Aorta (tissue), 5 donors: ENCODE measurements around the gene P2RX1. TPM values are rescaled to one million over a fixed set of nuclear protein-coding genes. Genes with fewer than 3 reads are reported as not detected.

Experiments
- ATAC-seq: fragments of 200-7000 bp; cut with Tn5 transposase; one replicate; pipeline ENCODE4 v1.9.1; 2022; ENCODE audit warnings: moderate library complexity; ENCODE audit not compliant: low FRiP score
- DNase-seq, 2 donors: peaks; one replicate each; pipeline ENCODE4 v3.0.0-alpha.2; 2020
- H3K27ac ChIP-seq, 2 donors: one replicate each; pipeline ENCODE4 v1.5.1; 2013; ENCODE audit warnings: low read length in 2 of 2, mild to moderate bottlenecking in 2 of 2, moderate library complexity in 2 of 2, control low read depth in 1 of 2, inconsistent platforms in 1 of 2, low read depth in 1 of 2
- H3K27me3 ChIP-seq, 2 donors: one replicate each; pipeline ENCODE4 v1.6.1; 2013; ENCODE audit warnings: control low read depth in 1 of 2, low read length in 1 of 2, mild to moderate bottlenecking in 1 of 2, moderate library complexity in 1 of 2; ENCODE audit not compliant: insufficient read depth in 2 of 2, control insufficient read depth in 1 of 2
- H3K36me3 ChIP-seq, 2 donors: one replicate each; pipeline ENCODE4 v1.6.1; 2013; ENCODE audit warnings: control low read depth in 1 of 2, low read length in 1 of 2, mild to moderate bottlenecking in 1 of 2; ENCODE audit not compliant: insufficient read depth in 2 of 2, control insufficient read depth in 1 of 2
- H3K4me1 ChIP-seq, 2 donors: one replicate each; pipeline ENCODE4 v1.6.1; 2013; ENCODE audit warnings: low read length in 2 of 2, control low read depth in 1 of 2, mild to moderate bottlenecking in 1 of 2, moderate library complexity in 1 of 2; ENCODE audit not compliant: insufficient read depth in 2 of 2, control insufficient read depth in 1 of 2
- H3K4me3 ChIP-seq, 2 donors: one replicate each; pipeline ENCODE4 v1.5.1; 2013; ENCODE audit warnings: low read length in 2 of 2, control low read depth in 1 of 2, mild to moderate bottlenecking in 1 of 2
- H3K9me3 ChIP-seq: one replicate; pipeline ENCODE4 v1.6.1; 2013; ENCODE audit warnings: mild to moderate bottlenecking, low read length; ENCODE audit not compliant: control insufficient read depth
- WGBS, 2 donors: extraction: QIAGEN DNeasy Blood & Tissue Kit; methylation state at CpG; one replicate each; pipeline ENCODE4 v1.1.7; 2013; 5-methylcytosine and 5-hydroxymethylcytosine counted together
- intact Hi-C, 2 donors: fragments of 100-400 bp; cut with DNase I; formaldehyde crosslinking; loops; one replicate each; pipeline versions ENCODE4 v1.14.2 to v1.15.0; 2022
- polyA plus RNA-seq, 2 donors: library from polyadenylated mRNA; stranded (reverse); fragments of 200-250 nt; gene quantifications; one replicate each; pipeline ENCODE4 v1.2.3, GENCODE V29; 2013
- total RNA-seq, 2 donors: library from RNA; stranded (reverse); fragmentation: NEBNext Ultra II Directional; extraction: Animal tissue kit (Norgen Biotek cat#: 25700); gene quantifications; one replicate each; pipeline ENCODE4 v1.2.1, GENCODE V29; 2021
- donor health status: healthy with polysubstance abuse.
- donor health status: Bipolar disorder and iron deficiency.
- donor health status: DM: no; HTN: no; CAD: no.
- donor health status: DM: no; HTN: no; CAD: no.
- donor health status: DM: yes; HTN: yes; CAD: no.

Gene P2RX1
- total and polyA plus RNA-seq, 4 donors, result 0.50 to 4.7 (median 2.6) TPM

- H3K9me3 ChIP-seq, result no peaks in the 10 kb centered on the region
- DNase-seq, result no peak
- H3K4me1 ChIP-seq, result no peaks in the 10 kb centered on the region
- 45 to 51% methylated on average over 16 to 17 of the region's 17 CpGs for WGBS, 2 donors
- no peak for ATAC-seq
- H3K27ac ChIP-seq, result peak overlapping the region in 1 of 2 donors; percentile 52
- H3K36me3 ChIP-seq, result no peaks in the 10 kb centered on the region
- no peaks in the 10 kb centered on the region for H3K27me3 ChIP-seq
- intact Hi-C loops, result no loop called here
- no peak overlapping the region for H3K4me3 ChIP-seq
Measured at GRCh38 chr17:3889325-3890012, 26.8 kb downstream of the P2RX1 start.

- no peaks in the 10 kb centered on the region for H3K9me3 ChIP-seq
- no peaks in the 10 kb centered on the region for H3K27me3 ChIP-seq
- H3K4me3 ChIP-seq, result no peak overlapping the region
- H3K27ac ChIP-seq, result peak overlapping the region in 1 of 2 donors; percentile 17
- no peaks in the 10 kb centered on the region for H3K4me1 ChIP-seq
- intact Hi-C loops, result no loop called here
- DNase-seq, result peak; percentile 81 to 92
- WGBS, 2 donors, result 70 to 79% methylated on average over 50 of the region's 50 CpGs
- ATAC-seq, result peak; percentile 66
- H3K36me3 ChIP-seq, result no peaks in the 10 kb centered on the region
Measured at GRCh38 chr17:3888343-3889171, 27.7 kb downstream of the P2RX1 start.

GRCh38 chr17:3887804-3888203 is 28.5 kb downstream of the P2RX1 start:
- H3K4me1 ChIP-seq, result no peaks in the 10 kb centered on the region
- no peak for DNase-seq
- no peak overlapping the region for H3K4me3 ChIP-seq
- ATAC-seq, result no peak
- no peaks in the 10 kb centered on the region for H3K36me3 ChIP-seq
- intact Hi-C loops, result no loop called here
- H3K27ac ChIP-seq, result no peak overlapping the region
- 89 to 94% methylated on average over 9 of the region's 9 CpGs for WGBS, 2 donors
- H3K9me3 ChIP-seq, result no peaks in the 10 kb centered on the region
- H3K27me3 ChIP-seq, result no peaks in the 10 kb centered on the region

- 83 to 95% methylated on average over 2 of the region's 2 CpGs for WGBS, 2 donors
- no peaks in the 10 kb centered on the region for H3K36me3 ChIP-seq
- no peak overlapping the region for H3K4me3 ChIP-seq
- ATAC-seq (no peak), DNase-seq (no peak)
- H3K27ac ChIP-seq, result no peak overlapping the region
- no peaks in the 10 kb centered on the region for H3K27me3 ChIP-seq
- H3K9me3 ChIP-seq, result no peaks in the 10 kb centered on the region
- intact Hi-C loops, result no loop called here
- H3K4me1 ChIP-seq, result no peaks in the 10 kb centered on the region
Measured at GRCh38 chr17:3887394-3887793, 28.9 kb downstream of the P2RX1 start.

GRCh38 chr17:3886776-3887175 is 29.5 kb downstream of the P2RX1 start:
- Histone ChIP-seq H3K27ac (no peak overlapping the region), H3K4me1 (no peaks in the 10 kb centered on the region), H3K4me3 (no peak overlapping the region), H3K36me3 (no peaks in the 10 kb centered on the region), H3K27me3 (no peaks in the 10 kb centered on the region), H3K9me3 (no peaks in the 10 kb centered on the region)
- WGBS, 2 donors, result 90 to 95% methylated on average over 10 of the region's 10 CpGs
- ATAC-seq (no peak), DNase-seq (peak in 1 of 2 donors; percentile 68)
- intact Hi-C loops, result no loop called here

GRCh38 chr17:3885970-3886369 is 30.3 kb downstream of the P2RX1 start:
- Histone ChIP-seq H3K4me1 (no peaks in the 10 kb centered on the region), H3K36me3 (no peaks in the 10 kb centered on the region), H3K27me3 (no peaks in the 10 kb centered on the region), H3K27ac (no peak overlapping the region), H3K4me3 (no peak overlapping the region), H3K9me3 (no peaks in the 10 kb centered on the region)
- DNase-seq (no peak), ATAC-seq (no peak)
- WGBS, 2 donors, result 81 to 88% methylated on average over 4 of the region's 4 CpGs
- intact Hi-C loops, result no loop called here

DNA sequence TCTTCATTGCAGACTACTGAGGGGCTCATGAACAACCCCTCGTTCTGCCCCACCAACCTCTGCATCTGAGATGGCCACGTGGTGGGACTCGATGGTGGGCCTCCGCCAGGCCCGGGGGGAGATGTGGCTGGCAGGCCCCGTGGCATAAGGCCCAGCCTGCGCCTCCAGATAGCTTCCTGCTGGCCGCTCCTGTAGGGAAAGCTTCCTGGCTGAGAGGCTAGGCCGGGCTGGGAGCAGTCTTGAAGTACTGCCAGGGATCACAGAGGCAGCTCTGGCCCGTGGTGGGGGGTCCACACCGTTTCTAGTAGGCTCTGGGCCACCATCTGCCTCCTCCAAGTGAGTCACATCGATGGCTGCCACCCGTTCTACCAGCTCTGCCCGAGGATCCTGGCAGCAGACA is 31.0 kb downstream of the P2RX1 start:
- 55 to 61% methylated on average over 13 to 14 of the region's 14 CpGs for WGBS, 2 donors
- H3K36me3 ChIP-seq, result no peaks in the 10 kb centered on the region
- H3K4me3 ChIP-seq, result no peak overlapping the region
- H3K27ac ChIP-seq, result no peak overlapping the region
- DNase-seq (no peak), ATAC-seq (no peak)
- intact Hi-C loops, result no loop called here
- no peaks in the 10 kb centered on the region for H3K9me3 ChIP-seq
- no peaks in the 10 kb centered on the region for H3K27me3 ChIP-seq
- no peaks in the 10 kb centered on the region for H3K4me1 ChIP-seq

DNA sequence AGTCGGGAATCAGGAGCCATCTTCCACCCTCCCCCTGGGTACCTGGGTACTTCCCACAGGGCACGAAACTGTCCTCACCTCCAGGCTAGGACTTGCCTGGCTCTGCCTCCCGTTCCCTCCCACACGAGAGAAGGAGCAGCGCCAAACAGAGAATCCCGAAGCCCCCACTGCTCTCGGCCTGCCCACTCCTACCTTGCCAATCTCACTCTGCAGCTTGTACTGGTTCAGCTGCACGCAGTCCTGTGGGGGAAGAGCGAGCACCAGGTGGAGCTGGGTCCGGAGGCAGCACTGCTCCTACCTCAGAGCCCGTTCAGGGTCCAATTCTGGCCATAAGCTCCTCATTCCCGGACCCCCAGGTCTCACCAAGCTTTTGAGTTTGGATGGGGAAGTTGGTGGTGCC is 32.1 kb downstream of the P2RX1 start:
- H3K36me3 ChIP-seq, result no peaks in the 10 kb centered on the region
- no peaks in the 10 kb centered on the region for H3K27me3 ChIP-seq
- 94 to 98% methylated on average over 12 of the region's 12 CpGs for WGBS, 2 donors
- ATAC-seq, result no peak
- H3K27ac ChIP-seq, result no peak overlapping the region
- intact Hi-C loops, result no loop called here
- no peak overlapping the region for H3K4me3 ChIP-seq
- H3K9me3 ChIP-seq, result no peaks in the 10 kb centered on the region
- H3K4me1 ChIP-seq, result no peaks in the 10 kb centered on the region
- no peak for DNase-seq

DNA sequence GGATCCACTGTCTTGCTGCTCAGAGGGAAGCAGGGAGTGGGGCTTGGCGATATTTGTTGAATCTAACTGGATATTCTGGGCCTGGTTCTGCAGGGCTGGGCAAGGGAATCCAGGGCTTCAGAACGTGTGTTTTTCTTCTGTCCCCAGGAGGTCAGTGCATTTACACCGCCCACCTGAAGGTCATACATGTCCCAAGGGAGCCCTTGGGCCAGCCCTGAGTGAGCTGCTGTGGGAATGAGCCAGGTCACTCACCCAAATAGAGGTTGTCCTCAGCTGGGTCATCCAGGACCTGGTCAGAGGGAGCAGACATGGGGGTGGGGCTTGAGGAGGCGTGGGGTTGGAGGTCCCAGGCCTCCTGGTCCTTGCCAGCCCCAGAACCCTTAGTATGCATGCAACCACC is 34.0 kb downstream of the P2RX1 start:
- intact Hi-C loops, result no loop called here
- H3K36me3 ChIP-seq, result no peaks in the 10 kb centered on the region
- no peak overlapping the region for H3K4me3 ChIP-seq
- H3K4me1 ChIP-seq, result no peaks in the 10 kb centered on the region
- ATAC-seq (no peak), DNase-seq (no peak)
- WGBS, 2 donors, result 79 to 80% methylated on average over 4 of the region's 4 CpGs
- no peak overlapping the region for H3K27ac ChIP-seq
- no peaks in the 10 kb centered on the region for H3K9me3 ChIP-seq
- no peaks in the 10 kb centered on the region for H3K27me3 ChIP-seq
